Measurements from ENCODE around the gene MAGEA3.
"Not testable (repeated sequence)": the region's sequence is repeated elsewhere in the genome, so short reads cannot be mapped to it uniquely, and the experiment has no call there.

MAGEA3 gene

DNA sequence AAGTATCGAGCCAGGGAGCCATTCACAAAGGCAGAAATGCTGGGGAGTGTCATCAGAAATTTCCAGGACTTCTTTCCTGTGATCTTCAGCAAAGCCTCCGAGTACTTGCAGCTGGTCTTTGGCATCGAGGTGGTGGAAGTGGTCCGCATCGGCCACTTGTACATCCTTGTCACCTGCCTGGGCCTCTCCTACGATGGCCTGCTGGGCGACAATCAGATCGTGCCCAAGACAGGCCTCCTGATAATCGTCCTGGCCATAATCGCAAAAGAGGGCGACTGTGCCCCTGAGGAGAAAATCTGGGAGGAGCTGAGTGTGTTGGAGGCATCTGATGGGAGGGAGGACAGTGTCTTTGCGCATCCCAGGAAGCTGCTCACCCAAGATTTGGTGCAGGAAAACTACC is 37.9 kb downstream of the MAGEA3 start:
- DNase-seq: not testable (repeated sequence)

DNA sequence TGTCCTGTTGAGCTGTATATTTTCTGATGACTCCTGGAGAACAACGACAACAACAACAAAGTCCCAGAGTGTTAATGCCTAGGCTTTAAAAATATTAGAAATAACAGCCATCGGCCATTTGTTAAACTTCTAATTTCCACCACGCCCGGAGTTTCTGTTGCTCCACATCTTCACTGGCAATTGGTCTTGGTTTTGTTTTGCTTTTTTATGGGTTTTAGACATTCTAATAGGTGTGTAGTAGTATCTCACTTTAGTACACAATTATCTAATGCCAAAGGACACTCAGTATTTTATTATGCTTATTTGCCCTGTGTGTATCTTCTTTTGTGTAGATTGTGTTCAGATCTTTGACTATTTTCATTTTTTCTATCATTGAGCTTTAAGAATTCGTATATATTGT is 40.0 kb downstream of the MAGEA3 start:
- no peak for DNase-seq
